Caco-2 (cell line): ENCODE data around the gene MAP3K8. TPM values are rescaled to one million over a fixed set of nuclear protein-coding genes. Genes with fewer than 3 reads are reported as not detected.

Experiments
- BruUV-seq: library from RNA; stranded (reverse); fragments of 400-500 nt; replicated peaks from 2 replicates; lab custom pipeline; 2021; lab: Mats Ljungman, UMichigan
- CTCF ChIA-PET: fragments of 300-600 bp; sonication (Branson Sonifier 250); formaldehyde crosslinking; loops from one replicate; lab custom pipeline; 2022; ENCODE audit warnings: antibody characterized with exemption; lab: Charles Lee
- POLR2A ChIA-PET: fragments of 300-600 bp; sonication (Branson Sonifier 250); formaldehyde crosslinking; loops from one replicate; lab custom pipeline; 2022; ENCODE audit warnings: antibody characterized with exemption; lab: Charles Lee
- DNase-seq, 2 experiments: peaks; one replicate each; pipeline versions ENCODE4 v3.0.0 to v3.0.0-alpha.2; 2020 to 2022
- H3K27me3 ChIP-seq: replicated peaks from 2 replicates; pipeline ENCODE4 v1.6.0; 2011; ENCODE audit warnings: low read length; ENCODE audit not compliant: control insufficient read depth, insufficient read depth
- H3K36me3 ChIP-seq: 2 replicates; pipeline ENCODE4 v1.5.1; 2011; ENCODE audit warnings: low read length; ENCODE audit not compliant: control insufficient read depth, insufficient read depth
- H3K4me1 ChIP-seq: fragments of 250-450 bp; sonication (Bioruptor Pico); 2 replicates; pipeline ENCODE4 v1.5.1; 2020; ENCODE audit warnings: mild to moderate bottlenecking
- H3K4me3 ChIP-seq: 2 replicates; pipeline ENCODE4 v1.5.1; 2011; ENCODE audit warnings: low read depth, mild to moderate bottlenecking, control low read depth, low read length
- H3K9me3 ChIP-seq: fragments of 250-450 bp; sonication (Bioruptor Pico); 2 replicates; pipeline ENCODE4 v1.5.1; 2020; ENCODE audit warnings: mild to moderate bottlenecking, moderate library complexity
- H3K27ac Mint-ChIP-seq: one replicate; pipeline ENCODE4 v1.8.0; 2022; ENCODE audit warnings: mixed read lengths; ENCODE audit not compliant: unreplicated experiment
- H3K27me3 Mint-ChIP-seq: one replicate; pipeline ENCODE4 v1.8.0; 2022; ENCODE audit warnings: mixed read lengths; ENCODE audit not compliant: insufficient read depth, unreplicated experiment
- H3K36me3 Mint-ChIP-seq: one replicate; pipeline ENCODE4 v1.8.0; 2022; ENCODE audit warnings: mild to moderate bottlenecking, mixed read lengths; ENCODE audit not compliant: insufficient read depth, unreplicated experiment
- H3K4me1 Mint-ChIP-seq: one replicate; pipeline ENCODE4 v1.8.0; 2022; ENCODE audit warnings: low read depth, mixed read lengths; ENCODE audit not compliant: unreplicated experiment
- H3K4me3 Mint-ChIP-seq: one replicate; pipeline ENCODE4 v1.8.0; 2022; ENCODE audit warnings: mild to moderate bottlenecking, moderate library complexity, mixed read lengths; ENCODE audit not compliant: unreplicated experiment
- H3K9me3 Mint-ChIP-seq: one replicate; pipeline ENCODE4 v1.8.0; 2022; ENCODE audit warnings: mixed read lengths; ENCODE audit not compliant: unreplicated experiment
- CTCF ChIP-seq, 2 experiments: fragments of 200-600 bp in 1 of 2; IDR thresholded peaks; 1 replicate in 1 of 2; 2 replicates in 1 of 2; pipeline versions ENCODE4 v1.5.1 to v1.8.0; 2011 to 2022; ENCODE audit warnings: antibody characterized with exemption in 1 of 2, control low read depth in 1 of 2, inconsistent platforms in 1 of 2, low read depth in 1 of 2, low read length in 1 of 2, mild to moderate bottlenecking in 1 of 2, moderate library complexity in 1 of 2; ENCODE audit not compliant: insufficient read depth in 1 of 2, severe bottlenecking in 1 of 2, unreplicated experiment in 1 of 2
- intact Hi-C: fragments of 100-400 bp; cut with micrococcal nuclease; formaldehyde crosslinking; loops from one replicate; pipeline ENCODE4 v1.10.0; 2022; ENCODE audit not compliant: unreplicated experiment
- total RNA-seq: library from RNA; stranded (reverse); gene quantifications from 2 replicates; pipeline ENCODE4 v1.2.3, GENCODE V29; 2022

MAP3K8 gene
- total RNA-seq, 1 experiment from 2014 or later, result 17.9 TPM

GRCh38 chr10:30456266-30456665, 22.3 kb downstream of the MAP3K8 start:
- no peak for DNase-seq
- CTCF ChIA-PET, result no interaction called here
- H3K4me3 Mint-ChIP-seq, result no peak overlapping the region
- no peaks in the 10 kb centered on the region for H3K4me1 Mint-ChIP-seq
- no peak overlapping the region for H3K27ac Mint-ChIP-seq
- POLR2A ChIA-PET, result no interaction called here
- no peaks in the 10 kb centered on the region for H3K27me3 ChIP-seq
- intact Hi-C loops, result no loop called here
- no peaks in the 10 kb centered on the region; the same call in 1 of the 2 replicates for H3K36me3 ChIP-seq
- BruUV-seq, result no TSS peak
- TF ChIP-seq CTCF (IDR thresholded peaks at IDR 0.05; ENCODE audit: insufficient read depth in 1 of 2, low read depth in 1 of 2, low read length in 1 of 2, severe bottlenecking in 1 of 2, unreplicated experiment in 1 of 2), result no peak
- peaks cover 44% of the 10 kb centered on the region for H3K36me3 Mint-ChIP-seq
- H3K9me3 ChIP-seq, result no peaks in the 10 kb centered on the region
- peaks cover 11% of the 10 kb centered on the region for H3K4me1 ChIP-seq
- H3K4me3 ChIP-seq, result no peak overlapping the region
- no peaks in the 10 kb centered on the region for H3K9me3 Mint-ChIP-seq
- no peaks in the 10 kb centered on the region for H3K27me3 Mint-ChIP-seq

GRCh38 chr10:30459283-30459682, 25.3 kb downstream of the MAP3K8 start:
- CTCF ChIA-PET, result interaction anchor here (0.6 to 1.0 kb wide), 2 partner anchors 15 to 26 kb away, joined by 3 read pairs; no protein-coding TSS in a partner anchor
- no peaks in the 10 kb centered on the region for H3K9me3 ChIP-seq
- DNase-seq, result peak; percentile 32 to 58
- intact Hi-C loops, result no loop called here
- no peak overlapping the region for H3K27ac Mint-ChIP-seq
- peaks cover 11% of the 10 kb centered on the region for H3K4me1 ChIP-seq
- TF ChIP-seq CTCF (IDR thresholded peaks at IDR 0.05; ENCODE audit: insufficient read depth in 1 of 2, low read depth in 1 of 2, low read length in 1 of 2, severe bottlenecking in 1 of 2, unreplicated experiment in 1 of 2), result no peak
- no TSS peak for BruUV-seq
- H3K36me3 ChIP-seq, result no peaks in the 10 kb centered on the region; the same call in 1 of the 2 replicates
- H3K9me3 Mint-ChIP-seq, result no peaks in the 10 kb centered on the region
- no peak overlapping the region for H3K4me3 Mint-ChIP-seq
- peaks cover 24% of the 10 kb centered on the region for H3K36me3 Mint-ChIP-seq
- no peak overlapping the region for H3K4me3 ChIP-seq
- H3K4me1 Mint-ChIP-seq, result peaks cover 8% of the 10 kb centered on the region
- POLR2A ChIA-PET, result no interaction called here
- H3K27me3 ChIP-seq, result no peaks in the 10 kb centered on the region
- no peaks in the 10 kb centered on the region for H3K27me3 Mint-ChIP-seq

- Mint-ChIP-seq H3K27me3 (no peaks in the 10 kb centered on the region), H3K4me3 (no peak overlapping the region), H3K36me3 (peaks cover 24% of the 10 kb centered on the region), H3K9me3 (no peaks in the 10 kb centered on the region), H3K27ac (no peak overlapping the region), H3K4me1 (peaks cover 8% of the 10 kb centered on the region)
- Histone ChIP-seq H3K9me3 (no peaks in the 10 kb centered on the region), H3K4me1 (peaks cover 11% of the 10 kb centered on the region), H3K36me3 (no peaks in the 10 kb centered on the region; the same call in 1 of the 2 replicates), H3K27me3 (no peaks in the 10 kb centered on the region), H3K4me3 (no peak overlapping the region)
- CTCF ChIA-PET, result no interaction called here
- DNase-seq, result no peak
- intact Hi-C loops, result no loop called here
- TF ChIP-seq CTCF (IDR thresholded peaks at IDR 0.05; ENCODE audit: insufficient read depth in 1 of 2, low read depth in 1 of 2, low read length in 1 of 2, severe bottlenecking in 1 of 2, unreplicated experiment in 1 of 2), result no peak
- no TSS peak for BruUV-seq
- POLR2A ChIA-PET, result no interaction called here
Observed at GRCh38 chr10:30460121-30460520, 26.1 kb downstream of the MAP3K8 start.
